GM21423 (cell line): ENCODE measurements around the gene CCDC182.

Experiments used
- ATAC-seq: cut with Tn5 transposase; IDR thresholded peaks from one replicate; pipeline ENCODE4 v1.9.1; 2021; ENCODE audit warnings: mild to moderate bottlenecking, moderate library complexity; ENCODE audit not compliant: unreplicated experiment

Gene CCDC182

GRCh38 chr17:57703273-57703672, 41.8 kb downstream of the CCDC182 start:
- no peak for ATAC-seq

DNA sequence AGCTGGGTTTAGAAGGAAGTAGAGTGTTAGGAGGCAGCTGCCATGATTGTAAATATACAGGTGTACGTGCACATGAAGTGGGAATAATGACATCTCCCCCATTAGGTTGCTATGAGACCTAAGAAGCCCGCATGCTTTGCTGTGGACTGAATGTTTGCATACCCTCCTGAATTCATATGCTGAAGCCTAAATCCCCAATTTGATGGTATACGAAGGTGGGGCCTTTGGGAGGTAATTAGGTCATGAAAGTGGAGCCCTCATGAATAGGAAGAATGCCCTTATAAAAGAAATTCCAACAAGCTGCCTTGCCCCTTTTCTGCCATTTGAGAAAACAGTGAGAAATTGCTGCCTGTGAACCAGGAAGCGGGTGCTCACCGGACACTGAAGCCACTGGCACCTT, 44.0 kb downstream of the CCDC182 start:
- ATAC-seq: no peak

- no peak for ATAC-seq
Observed at GRCh38 chr17:57699751-57700219, 45.3 kb downstream of the CCDC182 start.

DNA sequence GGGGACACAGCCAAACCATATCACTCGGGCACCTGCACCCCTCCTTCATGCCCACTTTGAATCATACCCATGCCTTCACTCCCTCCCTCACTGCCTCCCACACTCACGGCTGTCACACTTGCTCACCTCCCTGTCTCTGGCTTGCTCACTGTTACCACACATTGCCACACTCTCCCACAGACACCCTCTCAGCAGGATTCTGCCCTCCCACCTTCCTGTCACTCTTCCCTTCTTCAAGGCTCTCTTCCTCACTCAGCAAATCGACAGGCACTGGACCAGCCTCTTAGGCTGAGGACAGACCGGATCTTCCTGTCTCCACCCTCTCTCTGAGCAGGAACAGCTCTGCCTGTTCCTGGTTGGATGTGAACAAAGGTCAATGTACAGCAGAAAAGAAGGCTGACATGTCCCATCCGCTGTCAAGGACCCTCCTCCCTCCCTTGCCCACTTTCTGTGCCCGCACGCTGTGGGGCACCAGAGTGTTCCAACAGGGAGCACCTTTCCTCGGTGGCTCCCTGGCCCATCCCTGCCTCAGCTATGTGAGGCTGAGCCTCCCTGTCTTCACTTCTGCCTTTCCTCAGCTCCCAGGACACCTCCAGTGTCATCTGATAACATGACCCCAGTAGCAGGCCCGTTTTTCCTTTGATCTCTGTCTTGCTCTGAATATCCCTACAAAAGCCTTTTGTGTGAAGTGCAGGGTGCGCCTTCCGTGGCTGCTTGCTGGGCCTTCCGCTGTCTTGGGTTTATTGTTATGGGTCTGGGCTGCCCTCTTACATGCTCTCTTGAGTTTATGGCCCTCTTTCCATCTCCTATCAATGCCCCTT, 47.0 kb downstream of the CCDC182 start:
- ATAC-seq: no peak

DNA sequence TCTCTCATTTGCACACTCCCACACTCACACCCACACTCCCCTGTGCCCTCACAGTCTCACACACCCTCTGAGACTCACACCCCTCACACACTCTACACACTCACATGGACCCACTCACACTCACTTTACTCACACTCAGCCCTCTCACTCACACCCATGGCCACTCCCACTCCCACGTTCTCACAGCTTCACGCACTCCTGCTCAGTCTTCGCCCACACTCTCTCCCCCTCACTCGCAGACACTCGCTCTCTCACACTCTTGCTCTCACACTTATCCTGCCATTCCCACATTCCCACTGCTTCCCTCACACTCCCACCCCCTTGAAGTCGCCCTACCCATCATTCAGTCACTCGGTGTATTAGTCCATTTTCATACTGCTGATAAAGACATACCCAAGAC, 47.9 kb downstream of the CCDC182 start:
- no peak for ATAC-seq

DNA sequence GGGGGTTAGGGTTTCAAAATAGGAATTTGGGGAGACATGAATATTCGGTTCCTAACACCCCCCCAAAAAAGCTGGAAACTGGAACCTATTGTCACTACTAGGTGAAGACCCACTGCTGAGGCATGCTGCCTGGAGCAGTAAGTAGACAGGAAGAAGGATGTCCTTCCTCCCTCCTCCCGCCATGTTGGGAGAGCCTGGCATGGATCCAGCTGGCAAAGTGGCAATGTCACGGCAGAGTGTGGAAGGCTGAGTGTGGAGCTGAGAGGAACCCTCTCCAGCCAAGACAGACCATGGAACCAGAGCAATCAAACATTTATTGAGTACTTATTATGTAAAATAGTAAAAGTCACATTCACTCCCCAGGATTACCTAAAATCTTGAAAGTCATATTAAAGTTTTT, 49.0 kb downstream of the CCDC182 start:
- no peak for ATAC-seq
